ENCODE data around the gene BRSK2. TPM values are rescaled to one million over a fixed set of nuclear protein-coding genes. Genes with fewer than 3 reads are reported as not detected.

Gene BRSK2
- polyA plus RNA-seq, 1 experiment, result 0.28 TPM

DNA sequence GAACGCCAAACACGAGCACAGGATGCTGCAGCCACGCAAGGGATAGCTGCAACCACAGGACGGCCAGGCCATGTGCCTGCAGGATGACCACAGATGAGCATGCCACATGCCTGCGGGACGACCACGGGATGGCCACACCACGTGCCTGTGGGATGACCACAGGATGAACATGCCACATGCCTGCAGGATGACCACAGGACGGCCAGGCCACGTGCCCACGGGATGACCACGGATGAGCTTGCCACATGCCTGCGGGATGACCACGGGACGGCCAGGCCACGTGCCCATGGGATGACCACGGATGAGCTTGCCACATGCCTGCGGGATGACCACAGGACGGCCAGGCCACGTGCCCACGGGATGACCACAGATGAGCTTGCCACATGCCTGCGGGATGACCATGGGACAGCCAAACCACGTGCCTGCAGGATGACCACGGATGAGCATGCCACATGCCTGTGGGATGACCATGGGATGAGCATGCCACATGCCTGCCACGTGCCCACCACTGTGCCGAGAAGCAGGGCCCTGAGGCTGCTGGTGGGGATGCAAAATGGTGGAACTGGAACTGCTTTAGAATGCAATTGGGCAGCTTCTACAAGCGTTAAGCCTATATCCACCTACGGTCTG is 109.6 kb downstream of the BRSK2 start:
- no peaks in the 10 kb centered on the region for H3K36me3 ChIP-seq (ENCODE audit: control insufficient read depth, insufficient read depth, low read length)
- H3K4me3 ChIP-seq (ENCODE audit: low read depth, low read length), result no peak overlapping the region
- H3K27me3 ChIP-seq (ENCODE audit: control insufficient read depth, insufficient read depth, low read length), result no peaks in the 10 kb centered on the region
- TF ChIP-seq, protein P1, sequence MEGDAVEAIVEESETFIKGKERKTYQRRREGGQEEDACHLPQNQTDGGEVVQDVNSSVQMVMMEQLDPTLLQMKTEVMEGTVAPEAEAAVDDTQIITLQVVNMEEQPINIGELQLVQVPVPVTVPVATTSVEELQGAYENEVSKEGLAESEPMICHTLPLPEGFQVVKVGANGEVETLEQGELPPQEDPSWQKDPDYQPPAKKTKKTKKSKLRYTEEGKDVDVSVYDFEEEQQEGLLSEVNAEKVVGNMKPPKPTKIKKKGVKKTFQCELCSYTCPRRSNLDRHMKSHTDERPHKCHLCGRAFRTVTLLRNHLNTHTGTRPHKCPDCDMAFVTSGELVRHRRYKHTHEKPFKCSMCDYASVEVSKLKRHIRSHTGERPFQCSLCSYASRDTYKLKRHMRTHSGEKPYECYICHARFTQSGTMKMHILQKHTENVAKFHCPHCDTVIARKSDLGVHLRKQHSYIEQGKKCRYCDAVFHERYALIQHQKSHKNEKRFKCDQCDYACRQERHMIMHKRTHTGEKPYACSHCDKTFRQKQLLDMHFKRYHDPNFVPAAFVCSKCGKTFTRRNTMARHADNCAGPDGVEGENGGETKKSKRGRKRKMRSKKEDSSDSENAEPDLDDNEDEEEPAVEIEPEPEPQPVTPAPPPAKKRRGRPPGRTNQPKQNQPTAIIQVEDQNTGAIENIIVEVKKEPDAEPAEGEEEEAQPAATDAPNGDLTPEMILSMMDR (IDR thresholded peaks at IDR 0.05; ENCODE audit: insufficient read depth, low read depth, low read length), result no peak
- DNase-seq (ENCODE audit: low read depth), result no peak
- ChIA-PET CTCF (interaction anchor here (1.2 kb wide), 1 partner anchor 15 kb away, joined by 3 read pairs; no protein-coding TSS in a partner anchor), POLR2A (no interaction called here)

DNA sequence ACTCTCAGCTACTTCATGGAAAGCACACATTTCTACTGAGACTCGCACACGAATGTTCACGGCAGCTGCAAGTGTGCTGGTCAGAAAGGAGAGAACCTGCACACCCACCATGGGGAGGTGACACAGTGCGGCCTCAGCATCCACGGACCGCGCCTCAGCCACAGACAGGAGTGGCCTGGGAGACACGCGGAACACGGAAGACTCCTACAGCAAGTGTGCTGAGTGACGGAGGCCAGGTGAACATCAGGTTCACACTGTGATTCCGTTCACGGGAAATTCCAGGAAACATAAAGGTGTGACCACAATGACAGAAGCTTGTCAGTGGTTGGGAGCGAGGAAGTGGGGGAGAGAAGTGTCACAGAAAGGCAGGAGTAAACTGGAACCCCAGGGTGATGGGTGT is 110.2 kb downstream of the BRSK2 start:
- Histone ChIP-seq H3K4me3 (ENCODE audit: low read depth, low read length) (no peak overlapping the region), H3K27me3 (ENCODE audit: control insufficient read depth, insufficient read depth, low read length) (no peaks in the 10 kb centered on the region), H3K36me3 (ENCODE audit: control insufficient read depth, insufficient read depth, low read length) (no peaks in the 10 kb centered on the region)
- TF ChIP-seq, protein P1 (IDR thresholded peaks at IDR 0.05; ENCODE audit: insufficient read depth, low read depth, low read length), result no peak
- ChIA-PET CTCF (interaction anchor here (1.2 kb wide), 1 partner anchor 15 kb away, joined by 3 read pairs; no protein-coding TSS in a partner anchor), POLR2A (no interaction called here)
- no peak for DNase-seq (ENCODE audit: low read depth)

DNA sequence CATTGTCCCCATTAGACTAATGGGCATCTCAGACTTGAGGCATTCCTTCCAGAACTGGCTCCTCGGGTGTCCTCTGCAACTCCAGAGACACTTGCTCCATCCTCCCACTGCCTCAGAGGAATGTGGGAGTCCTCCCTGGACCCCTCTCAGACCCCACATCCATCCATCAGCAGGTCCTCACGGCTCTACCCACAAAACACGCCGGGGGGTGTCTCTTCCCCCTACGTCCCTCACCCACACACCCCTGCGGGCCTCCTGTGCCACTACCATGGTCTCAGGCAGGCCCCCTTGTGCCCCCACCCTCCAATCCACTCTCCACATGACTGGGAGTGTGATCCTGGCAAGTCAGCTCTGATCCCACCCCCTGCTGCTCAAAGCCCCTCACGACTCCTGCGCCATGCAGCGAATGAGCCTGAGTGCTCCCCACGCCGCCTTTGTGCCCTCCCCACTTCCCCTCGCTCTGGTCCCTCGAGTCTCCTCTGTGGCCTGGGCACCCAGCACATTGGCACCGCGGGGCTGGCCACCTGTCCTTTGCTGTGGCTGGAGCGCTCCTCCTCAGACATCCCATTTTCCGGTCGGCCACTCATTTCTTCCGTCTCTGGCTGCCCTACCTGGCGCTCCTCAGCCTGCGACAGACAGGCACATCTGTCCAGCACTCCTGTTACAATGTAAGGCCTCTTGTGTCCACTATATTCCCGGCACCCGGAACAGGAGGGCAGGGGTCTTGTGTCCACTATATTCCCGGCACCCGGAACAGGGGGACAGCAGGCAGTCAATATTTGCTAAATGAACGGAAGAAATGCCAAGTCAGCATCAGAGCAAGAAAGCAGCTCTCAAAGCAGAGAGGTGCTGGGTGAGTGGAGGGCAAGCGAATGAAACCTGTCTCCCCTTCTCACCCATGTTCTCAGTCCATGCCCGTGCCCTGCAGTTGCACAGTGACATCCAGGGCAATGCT is 111.0 kb downstream of the BRSK2 start:
- ChIA-PET POLR2A (no interaction called here), CTCF (interaction anchor here (1.2 kb wide), 1 partner anchor 14 kb away, joined by 3 read pairs; no protein-coding TSS in a partner anchor)
- no peaks in the 10 kb centered on the region for H3K27me3 ChIP-seq (ENCODE audit: control insufficient read depth, insufficient read depth, low read length)
- no peaks in the 10 kb centered on the region for H3K36me3 ChIP-seq (ENCODE audit: control insufficient read depth, insufficient read depth, low read length)
- TF ChIP-seq, protein P1 (IDR thresholded peaks at IDR 0.05; ENCODE audit: insufficient read depth, low read depth, low read length), result no peak
- DNase-seq (ENCODE audit: low read depth), result no peak
- H3K4me3 ChIP-seq (ENCODE audit: low read depth, low read length), result no peak overlapping the region

DNA sequence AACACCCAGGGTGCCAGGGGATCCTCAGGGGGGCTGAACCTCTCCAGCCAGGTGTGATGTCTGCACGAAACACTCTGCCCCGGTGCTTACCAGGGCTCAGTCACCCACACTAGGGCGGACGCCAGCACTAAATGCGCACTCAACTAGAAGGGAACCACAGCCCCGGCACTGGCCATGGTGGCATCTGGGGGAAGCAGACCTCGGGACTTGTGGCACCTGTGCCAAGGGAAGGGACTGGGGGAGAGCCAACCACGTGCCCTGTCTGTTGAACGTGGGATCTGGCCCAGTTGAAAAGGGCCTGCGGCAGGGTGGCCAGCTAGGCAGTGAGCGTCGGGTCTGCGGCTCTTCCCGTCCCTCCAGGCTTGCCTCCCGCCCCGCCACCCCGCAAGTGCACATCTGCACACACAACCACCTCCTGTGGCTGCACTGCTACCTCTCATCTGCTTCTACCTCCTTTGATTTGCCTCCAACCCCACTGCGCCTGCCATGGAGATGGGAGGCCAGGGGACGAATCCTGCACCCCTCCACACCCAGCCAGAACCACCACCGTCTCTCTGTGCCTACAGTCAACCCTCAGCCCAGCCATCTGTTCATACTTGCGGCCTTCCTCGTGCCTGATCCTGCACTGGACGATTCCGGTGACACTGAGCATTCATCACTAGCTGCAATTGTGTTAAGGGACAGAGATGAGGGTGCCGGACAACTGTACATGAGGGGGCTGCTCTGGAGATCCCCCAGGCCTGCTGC is 111.9 kb downstream of the BRSK2 start:
- POLR2A ChIA-PET, result no interaction called here
- CTCF ChIA-PET, result no interaction called here

More for the DNA sequence above, 111.9 kb downstream of the BRSK2 start:
- DNase-seq (ENCODE audit: low read depth), result no peak
- Histone ChIP-seq H3K4me3 (ENCODE audit: low read depth, low read length) (no peak overlapping the region), H3K36me3 (ENCODE audit: control insufficient read depth, insufficient read depth, low read length) (no peaks in the 10 kb centered on the region), H3K27me3 (ENCODE audit: control insufficient read depth, insufficient read depth, low read length) (no peaks in the 10 kb centered on the region)
- TF ChIP-seq, protein P1 (IDR thresholded peaks at IDR 0.05; ENCODE audit: insufficient read depth, low read depth, low read length), result no peak
